ENCODE measurements around the gene RBM33. TPM values are rescaled to one million over a fixed set of nuclear protein-coding genes. Genes with fewer than 3 reads are reported as not detected.

Gene RBM33
- total RNA-seq, 2 donors from 2014 or later: 86.8 to 87.1 TPM

DNA sequence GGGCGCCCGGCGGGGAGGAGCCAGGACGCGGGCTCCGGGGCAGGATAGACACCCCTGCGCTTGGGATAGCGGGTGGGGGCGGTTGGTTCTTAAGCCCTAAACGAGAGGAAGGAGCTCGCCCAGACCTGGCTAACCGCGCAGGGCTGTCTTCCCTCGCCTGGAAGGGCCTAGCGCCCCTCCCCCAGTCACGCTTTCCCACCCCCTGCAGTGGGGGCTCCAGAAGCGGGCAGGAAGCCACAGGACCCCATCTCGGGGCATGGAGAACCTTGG is 161.3 kb downstream of the RBM33 start:
- H3K36me3 Mint-ChIP-seq (ENCODE audit: low read depth): no peaks in the 10 kb centered on the region
- H3K27me3 Mint-ChIP-seq (ENCODE audit: insufficient read depth): peaks cover 71% of the 10 kb centered on the region
- no peak overlapping the region for H3K27ac Mint-ChIP-seq
- H3K27ac ChIP-seq (ENCODE audit: low read depth, low read length): no peak overlapping the region
- no peaks in the 10 kb centered on the region for H3K9me3 ChIP-seq (ENCODE audit: control insufficient read depth, low read length)
- H3K27me3 ChIP-seq (ENCODE audit: control insufficient read depth, insufficient read depth, low read length, poor library complexity, severe bottlenecking): peaks cover 86% of the 10 kb centered on the region
- H3K4me3 ChIP-seq (ENCODE audit: low read length): no peak overlapping the region
- DNase-seq: no peak
- H3K4me3 Mint-ChIP-seq: peak overlapping the region; percentile 60
- H3K9me3 Mint-ChIP-seq: peaks cover 4% of the 10 kb centered on the region
- peak overlapping the region; percentile 25 for H3K9ac ChIP-seq (ENCODE audit: extremely low read depth, low read length, poor library complexity, severe bottlenecking)
- TF ChIP-seq, protein P1, sequence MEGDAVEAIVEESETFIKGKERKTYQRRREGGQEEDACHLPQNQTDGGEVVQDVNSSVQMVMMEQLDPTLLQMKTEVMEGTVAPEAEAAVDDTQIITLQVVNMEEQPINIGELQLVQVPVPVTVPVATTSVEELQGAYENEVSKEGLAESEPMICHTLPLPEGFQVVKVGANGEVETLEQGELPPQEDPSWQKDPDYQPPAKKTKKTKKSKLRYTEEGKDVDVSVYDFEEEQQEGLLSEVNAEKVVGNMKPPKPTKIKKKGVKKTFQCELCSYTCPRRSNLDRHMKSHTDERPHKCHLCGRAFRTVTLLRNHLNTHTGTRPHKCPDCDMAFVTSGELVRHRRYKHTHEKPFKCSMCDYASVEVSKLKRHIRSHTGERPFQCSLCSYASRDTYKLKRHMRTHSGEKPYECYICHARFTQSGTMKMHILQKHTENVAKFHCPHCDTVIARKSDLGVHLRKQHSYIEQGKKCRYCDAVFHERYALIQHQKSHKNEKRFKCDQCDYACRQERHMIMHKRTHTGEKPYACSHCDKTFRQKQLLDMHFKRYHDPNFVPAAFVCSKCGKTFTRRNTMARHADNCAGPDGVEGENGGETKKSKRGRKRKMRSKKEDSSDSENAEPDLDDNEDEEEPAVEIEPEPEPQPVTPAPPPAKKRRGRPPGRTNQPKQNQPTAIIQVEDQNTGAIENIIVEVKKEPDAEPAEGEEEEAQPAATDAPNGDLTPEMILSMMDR (conservative IDR thresholded peaks at IDR 0.05): no peak
- no peaks in the 10 kb centered on the region for H3K36me3 ChIP-seq (ENCODE audit: control insufficient read depth, insufficient read depth, low read length)
- H3K4me1 ChIP-seq (ENCODE audit: control insufficient read depth, insufficient read depth, low read length): peaks cover 6% of the 10 kb centered on the region
- peaks cover 10% of the 10 kb centered on the region for H3K4me1 Mint-ChIP-seq
- WGBS, 2 experiments (ENCODE audit: insufficient coverage in 1 of 2, insufficient read length in 1 of 2): 5 to 24% methylated on average over 4 to 18 of the region's 18 CpGs

DNA sequence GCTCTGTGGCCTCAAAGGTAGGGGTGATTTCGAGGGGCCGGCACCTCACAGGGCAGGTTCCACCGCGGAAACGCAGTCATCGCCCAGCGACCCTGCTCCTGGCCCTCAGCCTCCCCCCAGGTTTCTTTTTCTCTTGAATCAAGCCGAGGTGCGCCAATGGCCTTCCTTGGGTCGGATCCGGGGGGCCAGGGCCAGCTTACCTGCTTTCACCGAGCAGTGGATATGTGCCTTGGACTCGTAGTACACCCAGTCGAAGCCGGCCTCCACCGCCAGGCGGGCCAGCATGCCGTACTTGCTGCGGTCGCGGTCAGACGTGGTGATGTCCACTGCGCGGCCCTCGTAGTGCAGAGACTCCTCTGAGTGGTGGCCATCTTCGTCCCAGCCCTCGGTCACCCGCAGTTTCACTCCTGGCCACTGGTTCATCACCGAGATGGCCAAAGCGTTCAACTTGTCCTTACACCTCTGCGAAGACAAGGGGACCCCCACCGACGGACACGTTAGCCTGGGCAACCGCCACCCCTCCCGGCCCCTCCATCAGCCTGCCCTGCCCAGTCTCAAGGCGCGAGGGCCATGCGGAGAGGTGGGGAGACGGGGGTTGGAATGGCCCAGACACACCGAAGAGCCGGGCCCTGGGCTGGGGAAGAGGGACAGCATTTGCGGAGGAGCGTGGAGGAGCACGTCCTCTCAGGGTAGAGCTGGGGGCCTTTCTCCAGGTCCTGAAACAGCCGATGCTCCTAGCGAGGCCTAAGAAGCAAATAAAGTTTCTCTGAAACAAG is 161.8 kb downstream of the RBM33 start:
- peaks cover 86% of the 10 kb centered on the region for H3K27me3 ChIP-seq (ENCODE audit: control insufficient read depth, insufficient read depth, low read length, poor library complexity, severe bottlenecking)
- Mint-ChIP-seq H3K36me3 (ENCODE audit: low read depth) (no peaks in the 10 kb centered on the region), H3K9me3 (peaks cover 4% of the 10 kb centered on the region), H3K4me1 (peaks cover 12% of the 10 kb centered on the region), H3K4me3 (peak overlapping the region; percentile 60), H3K27ac (no peak overlapping the region), H3K27me3 (ENCODE audit: insufficient read depth) (peaks cover 71% of the 10 kb centered on the region)
- H3K9ac ChIP-seq (ENCODE audit: extremely low read depth, low read length, poor library complexity, severe bottlenecking): no peak overlapping the region
- TF ChIP-seq, protein P1 (conservative IDR thresholded peaks at IDR 0.05): peak; percentile 38
- H3K4me1 ChIP-seq (ENCODE audit: control insufficient read depth, insufficient read depth, low read length): peaks cover 6% of the 10 kb centered on the region
- no peaks in the 10 kb centered on the region for H3K36me3 ChIP-seq (ENCODE audit: control insufficient read depth, insufficient read depth, low read length)
- no peak overlapping the region for H3K4me3 ChIP-seq (ENCODE audit: low read length)
- DNase-seq: peak; percentile 80
- H3K27ac ChIP-seq (ENCODE audit: low read depth, low read length): no peak overlapping the region
- H3K9me3 ChIP-seq (ENCODE audit: control insufficient read depth, low read length): no peaks in the 10 kb centered on the region
- WGBS, 2 experiments (ENCODE audit: insufficient coverage in 1 of 2, insufficient read length in 1 of 2): 42 to 60% methylated on average over 34 to 47 of the region's 47 CpGs

DNA sequence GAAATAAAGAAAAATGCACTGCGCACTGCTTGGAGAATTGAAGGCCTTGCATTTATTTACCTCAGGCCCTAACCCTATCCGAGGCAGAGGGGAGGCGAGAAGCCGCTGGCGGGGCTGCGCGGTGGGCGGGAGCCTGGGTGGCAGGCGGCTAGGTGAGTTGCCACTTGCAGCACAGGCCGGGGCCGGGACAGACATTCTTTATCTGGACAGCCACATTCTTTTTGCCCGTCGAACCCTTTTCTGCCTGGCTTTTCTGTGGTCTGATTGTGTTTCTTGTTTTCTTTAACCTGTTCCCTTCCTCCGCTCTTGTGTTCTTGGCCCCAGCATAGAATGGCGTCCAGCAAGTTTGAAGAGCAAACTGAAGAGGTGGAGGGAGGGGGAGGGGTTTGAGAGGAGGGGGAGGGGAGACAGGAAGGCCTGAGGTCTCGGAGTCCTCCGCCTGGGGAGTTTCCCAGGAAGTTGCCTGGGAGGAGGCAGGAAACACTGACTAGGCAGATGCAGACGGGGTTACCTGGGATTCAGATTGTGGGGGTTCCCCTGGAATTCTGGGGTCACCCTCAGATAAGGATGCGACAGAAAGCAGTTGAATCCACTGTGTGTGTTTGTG is 162.7 kb downstream of the RBM33 start:
- Mint-ChIP-seq H3K27me3 (ENCODE audit: insufficient read depth) (peaks cover 73% of the 10 kb centered on the region), H3K36me3 (ENCODE audit: low read depth) (no peaks in the 10 kb centered on the region), H3K4me1 (peaks cover 21% of the 10 kb centered on the region), H3K4me3 (peak overlapping the region; percentile 60), H3K27ac (peak overlapping the region; percentile 75), H3K9me3 (peaks cover 4% of the 10 kb centered on the region)
- H3K36me3 ChIP-seq (ENCODE audit: control insufficient read depth, insufficient read depth, low read length): no peaks in the 10 kb centered on the region
- DNase-seq: peak; percentile 83
- no peaks in the 10 kb centered on the region for H3K9me3 ChIP-seq (ENCODE audit: control insufficient read depth, low read length)
- TF ChIP-seq, protein P1 (conservative IDR thresholded peaks at IDR 0.05): no peak
- 29 to 45% methylated on average over 4 to 19 of the region's 19 CpGs for WGBS, 2 experiments (ENCODE audit: insufficient coverage in 1 of 2, insufficient read length in 1 of 2)
- H3K27me3 ChIP-seq (ENCODE audit: control insufficient read depth, insufficient read depth, low read length, poor library complexity, severe bottlenecking): peaks cover 86% of the 10 kb centered on the region
- peaks cover 6% of the 10 kb centered on the region for H3K4me1 ChIP-seq (ENCODE audit: control insufficient read depth, insufficient read depth, low read length)
- H3K9ac ChIP-seq (ENCODE audit: extremely low read depth, low read length, poor library complexity, severe bottlenecking): no peak overlapping the region
- H3K27ac ChIP-seq (ENCODE audit: low read depth, low read length): no peak overlapping the region
- H3K4me3 ChIP-seq (ENCODE audit: low read length): no peak overlapping the region
